T47D (cell line): ENCODE results near the gene CDC14B.

ENCODE experiments used
- DNase-seq, 2 experiments: peaks; one replicate each; pipeline versions ENCODE4 v3.0.0 to v3.0.0-alpha.2; 2011 to 2012; ENCODE audit warnings: low read depth in 1 of 2, low spot score in 1 of 2
- JUND ChIP-seq: IDR thresholded peaks from 2 replicates; pipeline ENCODE4 v1.6.1; 2012; ENCODE audit warnings: low read depth
- in situ Hi-C: cut with HindIII; loops from 2 replicates; pipeline ENCODE4 v1.10.0; 2016; ENCODE audit warnings: low sequenced_read_pairs, low pct_unique_long_range_greater_than_20kb

The CDC14B gene

DNA sequence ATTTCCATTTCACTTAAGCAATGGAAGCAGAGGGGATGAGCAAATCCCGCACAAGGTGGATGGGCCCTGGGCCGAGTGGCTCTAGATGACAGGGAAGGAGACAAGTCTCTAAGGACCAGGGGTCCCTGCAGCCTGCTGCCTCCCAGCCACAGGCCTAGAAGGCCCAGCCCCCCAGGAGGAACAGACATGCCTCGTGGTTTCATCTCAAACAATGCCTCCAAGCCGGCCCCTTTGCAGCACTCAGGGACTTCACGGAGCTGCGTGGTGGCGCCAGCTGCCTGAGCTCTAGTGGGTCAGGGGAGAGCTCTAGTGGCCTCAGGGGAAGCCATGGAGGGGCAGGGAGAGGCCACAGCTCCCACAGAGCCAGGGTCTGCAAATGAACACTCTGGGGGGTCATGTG is 120.8 kb downstream of the CDC14B start:
- DNase-seq, result no peak
- in situ Hi-C loops, result no loop called here
- TF ChIP-seq JUND, result no peak

DNA sequence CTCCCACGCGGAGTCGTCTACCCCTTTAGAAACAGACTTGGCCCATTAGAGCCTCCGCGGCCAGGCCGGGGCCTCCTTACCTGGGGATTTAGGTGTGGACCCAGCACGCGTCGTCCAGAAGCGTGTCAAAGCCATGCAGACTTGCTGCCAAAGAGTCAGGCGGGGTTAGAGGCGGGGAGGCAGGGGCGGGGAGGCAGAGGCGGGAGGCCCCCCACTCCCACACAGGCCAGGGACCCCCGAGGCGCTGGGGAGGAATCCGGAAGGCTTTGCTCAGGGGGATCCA is 122.6 kb downstream of the CDC14B start:
- no peak for DNase-seq
- no peak for TF ChIP-seq JUND
- in situ Hi-C loops, result no loop called here

DNA sequence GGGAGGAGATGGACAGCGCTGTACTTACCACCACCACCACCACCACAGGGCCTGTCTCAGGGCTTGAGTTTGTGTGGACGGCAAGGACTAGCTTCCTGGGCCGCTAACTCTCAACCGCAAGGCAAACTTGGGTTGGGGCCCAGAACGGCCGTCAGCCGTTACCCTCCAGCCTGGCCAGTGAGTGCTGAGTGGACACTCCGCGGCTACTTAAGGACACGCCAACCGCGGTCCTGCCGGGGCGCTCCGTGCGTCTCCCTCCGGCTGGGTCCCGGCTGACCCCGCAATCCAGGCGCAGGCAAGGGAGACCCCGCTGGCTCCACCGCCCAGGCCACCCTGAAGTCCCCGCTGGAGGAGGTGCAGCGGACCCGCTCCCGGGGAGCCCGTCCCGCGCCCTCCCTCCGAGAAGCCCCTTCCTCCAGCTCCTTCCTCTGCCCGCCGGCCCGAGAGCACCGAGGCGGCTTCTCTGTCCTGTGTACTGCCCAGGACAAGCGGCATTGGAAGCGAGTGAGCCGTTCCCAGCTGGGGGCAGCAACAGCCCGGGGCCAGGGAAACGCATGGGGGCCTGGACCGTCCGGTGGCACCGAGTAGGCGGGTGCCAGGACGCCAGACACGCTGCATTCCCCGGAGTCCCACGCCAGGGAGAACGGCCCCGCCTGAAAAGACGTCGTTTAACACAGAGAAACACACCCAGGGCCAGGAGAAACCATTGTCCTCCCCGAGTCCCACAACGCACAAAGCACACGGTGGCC is 123.1 kb downstream of the CDC14B start:
- in situ Hi-C loops, result no loop called here
- no peak for TF ChIP-seq JUND
- no peak for DNase-seq

DNA sequence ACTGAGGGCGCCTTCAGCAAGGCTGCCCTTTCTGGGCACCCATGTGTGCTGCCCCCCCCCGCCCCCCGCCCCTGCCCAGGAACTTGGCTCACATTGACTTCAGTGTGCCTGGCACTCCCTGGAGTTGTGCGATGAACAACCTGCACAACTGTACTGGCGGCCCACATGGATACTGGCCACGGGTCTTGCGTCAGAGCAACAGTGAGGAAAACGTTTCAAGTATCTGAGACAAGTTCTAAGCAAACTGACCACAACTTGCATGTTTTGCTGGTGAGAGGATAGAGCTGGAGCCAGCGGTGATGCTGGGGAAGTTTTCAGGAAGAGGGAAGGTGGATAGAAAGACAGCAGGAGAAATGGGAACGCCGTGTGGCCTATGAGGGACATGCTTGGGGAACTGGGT is 124.3 kb downstream of the CDC14B start:
- in situ Hi-C loops, result no loop called here
- TF ChIP-seq JUND, result no peak
- DNase-seq, result no peak

DNA sequence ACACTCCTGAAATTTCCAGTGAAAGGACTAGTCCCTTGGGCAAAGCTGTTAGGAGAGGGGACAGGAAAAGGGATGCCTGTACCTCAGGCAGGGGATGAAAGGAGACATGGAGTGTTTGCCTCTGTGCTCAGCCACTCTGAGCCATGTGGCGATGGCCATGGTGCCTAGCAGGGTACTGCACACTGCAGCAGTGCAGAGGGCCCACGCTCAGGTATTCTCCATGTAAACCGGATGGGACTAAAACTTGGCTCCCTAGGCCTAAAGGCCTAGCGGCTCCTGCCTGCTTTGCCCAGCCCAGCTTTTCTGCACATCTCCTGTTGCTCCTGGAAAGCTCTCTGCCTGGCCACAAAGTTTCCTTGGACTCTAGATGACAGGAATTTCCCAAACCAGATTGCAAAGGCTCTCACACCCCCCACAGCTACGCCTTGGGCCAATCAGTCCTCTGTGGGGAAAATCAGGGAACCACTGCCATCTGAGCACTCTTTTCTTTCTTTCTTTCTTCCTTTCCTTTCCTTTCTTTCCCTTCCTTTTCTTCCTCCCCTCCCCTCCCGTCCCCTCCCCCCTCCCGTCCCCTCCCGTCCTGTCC is 125.3 kb downstream of the CDC14B start:
- TF ChIP-seq JUND, result no peak
- DNase-seq, result no peak
- in situ Hi-C loops, result no loop called here

DNA sequence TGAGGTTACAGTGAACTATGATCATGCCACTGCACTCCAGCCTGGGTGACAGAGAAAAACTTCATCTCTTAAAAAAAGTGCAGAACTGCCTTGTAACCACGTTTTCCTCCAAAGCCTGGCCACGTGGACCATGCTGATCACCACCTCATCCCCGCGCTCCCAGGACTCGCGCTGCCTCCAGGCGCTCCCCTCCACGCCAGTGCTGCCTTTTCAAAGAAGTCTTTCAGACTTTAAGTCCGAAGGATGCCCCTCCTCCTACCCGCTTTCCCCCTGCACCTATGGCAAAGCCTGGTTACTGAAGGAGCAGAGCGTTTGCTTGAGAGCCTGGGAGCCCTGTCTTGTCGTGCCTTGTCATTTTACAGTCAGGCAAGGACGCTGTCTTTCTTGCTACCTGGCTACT is 125.9 kb downstream of the CDC14B start:
- TF ChIP-seq JUND, result no peak
- in situ Hi-C loops, result no loop called here
- no peak for DNase-seq

DNA sequence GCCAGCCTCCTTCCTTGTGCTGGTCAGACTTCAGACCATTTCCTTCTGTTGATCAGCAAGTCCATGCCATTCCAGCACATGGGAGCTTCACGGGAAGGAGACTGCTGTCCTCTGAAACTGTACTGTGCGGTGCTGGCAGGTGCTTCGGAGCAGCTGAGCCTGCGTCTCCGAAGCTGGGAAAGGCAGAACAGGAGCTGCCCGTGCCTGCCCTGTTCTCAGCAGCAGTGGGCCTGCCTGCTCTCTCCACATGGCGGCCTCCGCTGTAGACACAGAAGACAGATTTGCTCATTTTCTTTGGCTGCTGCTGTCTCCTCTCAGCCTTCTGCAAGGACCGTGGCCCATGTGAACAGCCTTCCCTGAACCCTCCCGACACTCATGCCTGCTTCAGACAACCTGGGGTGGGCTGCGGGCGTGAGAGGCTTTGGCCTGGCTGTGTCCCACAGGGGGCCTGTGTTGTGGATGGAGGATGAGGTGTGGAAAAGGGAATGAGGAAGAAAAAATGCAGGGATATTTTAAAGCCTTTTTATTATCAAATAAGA is 126.6 kb downstream of the CDC14B start:
- TF ChIP-seq JUND, result no peak
- in situ Hi-C loops, result no loop called here
- DNase-seq, result no peak

DNA sequence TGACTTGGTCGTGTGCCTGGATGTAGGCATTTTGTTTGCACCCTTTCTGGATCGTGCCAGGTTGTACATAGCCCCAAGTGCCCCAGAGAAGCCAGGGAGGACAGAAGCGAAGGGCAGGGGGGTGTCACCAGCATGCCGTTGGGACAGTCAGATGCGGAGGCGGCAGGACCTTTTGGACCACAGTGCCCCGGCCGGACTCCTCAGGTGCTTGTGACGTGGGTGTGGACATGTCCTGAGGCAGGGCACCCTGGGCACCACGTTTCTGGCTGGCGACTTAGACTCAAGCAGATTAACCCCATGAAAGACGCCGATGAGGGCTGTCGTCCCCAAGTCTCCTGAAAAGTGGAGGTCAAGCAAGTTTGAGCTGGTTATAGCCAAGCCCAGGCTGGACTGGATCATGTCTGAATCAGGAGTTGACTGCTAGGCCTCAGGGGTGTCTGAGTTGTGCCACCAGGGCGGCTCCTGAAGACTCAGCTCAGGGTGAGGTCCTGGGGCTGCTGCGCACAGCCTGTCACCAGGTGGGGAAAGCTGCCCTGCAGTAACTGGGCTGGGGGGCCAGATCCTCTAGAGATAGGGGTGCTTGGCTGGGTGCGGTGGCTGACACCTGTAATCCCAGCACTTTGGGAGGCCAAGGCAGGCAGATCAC is 127.6 kb downstream of the CDC14B start:
- no peak for TF ChIP-seq JUND
- in situ Hi-C loops, result no loop called here
- DNase-seq, result no peak

DNA sequence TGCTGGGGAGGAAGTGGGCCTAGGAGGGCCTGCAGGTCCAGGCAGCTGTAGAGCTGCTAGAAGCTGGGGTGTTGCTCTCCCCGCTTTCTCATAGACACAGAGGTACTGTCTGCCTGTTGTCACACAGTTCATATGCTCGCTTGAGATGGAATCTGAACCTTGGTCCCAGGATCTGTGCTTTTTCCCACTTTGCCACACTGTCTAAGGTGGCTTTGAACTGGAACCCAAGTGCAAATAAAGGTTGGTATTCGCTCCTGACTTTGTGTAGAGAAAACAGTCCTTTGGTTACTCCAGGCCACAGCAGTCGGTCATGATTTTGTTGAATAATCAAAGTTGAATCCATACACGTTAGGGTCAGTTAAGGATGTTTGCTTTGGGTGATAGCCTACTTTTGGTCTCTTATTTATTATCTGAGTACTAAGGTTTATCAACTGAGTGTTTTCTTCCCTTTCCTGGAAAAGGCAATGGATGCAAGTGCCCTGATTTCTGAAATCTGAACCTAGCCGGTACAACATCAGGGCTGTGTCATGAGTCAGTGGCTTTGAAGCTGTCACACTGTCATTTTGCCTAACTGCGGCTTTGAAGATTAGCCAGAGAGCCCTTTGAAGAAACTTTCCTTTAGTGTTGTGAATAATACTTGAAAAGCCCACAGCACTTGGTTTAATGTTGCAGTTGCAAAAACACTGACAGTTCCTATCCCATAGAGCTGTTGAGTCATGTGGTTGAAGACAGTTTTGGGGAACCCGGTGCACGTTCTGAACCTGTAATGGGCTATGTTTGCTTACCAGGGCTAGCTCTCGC is 128.4 kb downstream of the CDC14B start:
- TF ChIP-seq JUND, result no peak
- DNase-seq, result no peak
- in situ Hi-C loops, result no loop called here

DNA sequence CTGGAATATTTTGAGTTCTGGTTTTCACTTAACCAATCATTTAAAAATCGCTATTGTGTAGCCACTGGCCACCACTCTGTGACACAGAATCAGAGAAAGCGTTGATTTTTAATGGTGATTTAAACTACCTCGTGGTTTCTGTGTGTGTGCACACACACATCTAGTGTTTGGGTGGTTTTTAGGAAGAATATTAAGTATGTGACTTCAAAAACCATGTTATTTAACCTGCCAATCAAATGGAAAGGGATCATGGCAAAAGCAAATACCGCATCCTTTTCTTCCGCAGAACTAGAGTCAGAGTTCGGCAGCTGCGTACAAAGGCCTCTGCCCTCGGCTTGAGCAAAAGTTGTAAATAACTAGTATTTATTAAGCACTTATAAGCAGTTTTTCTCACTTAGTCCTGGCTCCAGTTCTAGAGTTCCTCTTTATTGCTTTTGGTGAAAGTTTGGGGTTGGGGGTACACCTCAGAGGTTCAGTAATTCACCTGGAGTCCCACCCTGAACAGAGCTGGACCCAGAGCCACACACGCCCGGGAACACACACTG is 129.0 kb downstream of the CDC14B start:
- DNase-seq, result no peak
- in situ Hi-C loops, result no loop called here
- no peak for TF ChIP-seq JUND

DNA sequence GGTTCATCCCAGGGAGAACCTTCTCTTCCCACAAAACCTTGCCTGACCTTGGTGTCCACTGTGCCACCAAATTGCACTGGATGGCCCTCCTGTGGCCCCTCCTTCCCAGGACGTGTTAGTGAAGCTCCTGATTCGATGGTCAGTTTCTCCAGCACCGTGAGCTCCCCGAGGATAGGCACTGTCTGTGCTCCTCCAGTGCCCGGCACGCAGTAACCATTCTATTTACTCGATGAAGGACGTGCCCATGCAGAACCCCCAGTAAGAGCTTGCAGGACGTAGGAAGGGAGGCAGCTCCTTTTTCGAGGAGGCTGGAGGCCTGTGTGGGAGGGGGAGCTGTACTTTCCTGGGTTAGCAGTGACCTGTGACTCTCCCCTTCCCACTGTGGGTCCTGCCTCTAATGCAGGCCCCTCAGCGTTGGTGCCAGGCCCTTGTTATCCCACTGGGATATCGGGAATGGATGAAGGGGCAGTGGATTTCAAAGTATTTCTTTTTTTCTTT is 130.1 kb downstream of the CDC14B start:
- in situ Hi-C loops, result no loop called here
- DNase-seq, result no peak

DNA sequence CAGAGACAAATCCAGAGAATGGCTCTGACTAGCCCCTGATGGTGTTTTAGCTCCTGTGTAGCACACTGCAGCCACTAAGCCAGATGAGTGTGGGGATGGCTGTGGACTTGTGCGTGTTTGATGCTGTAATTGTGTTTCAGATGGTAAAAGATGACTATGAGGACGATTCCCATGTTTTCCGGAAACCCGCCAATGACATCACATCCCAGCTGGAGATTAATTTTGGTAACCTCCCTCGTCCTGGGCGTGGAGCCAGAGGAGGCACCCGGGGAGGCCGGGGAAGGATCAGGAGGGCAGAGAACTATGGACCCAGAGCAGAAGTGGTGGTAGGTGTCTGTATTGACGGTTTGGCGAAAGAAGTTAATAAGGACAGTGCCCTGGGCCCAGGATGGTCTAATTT is 131.7 kb downstream of the CDC14B start:
- TF ChIP-seq JUND, result no peak
- in situ Hi-C loops, result no loop called here
- DNase-seq, result no peak

More for the DNA sequence above, 130.1 kb downstream of the CDC14B start:
- TF ChIP-seq JUND, result no peak
